GM18502 (cell line): ENCODE measurements around the gene CORO2B.
"Not testable (repeated sequence)": the region's sequence is repeated elsewhere in the genome, so short reads cannot be mapped to it uniquely, and the experiment has no call there.

Experiments used
- ATAC-seq: cut with Tn5 transposase; IDR thresholded peaks from one replicate; pipeline ENCODE4 v1.9.1; 2021; ENCODE audit warnings: mild to moderate bottlenecking; ENCODE audit not compliant: unreplicated experiment, poor library complexity

CORO2B gene

DNA sequence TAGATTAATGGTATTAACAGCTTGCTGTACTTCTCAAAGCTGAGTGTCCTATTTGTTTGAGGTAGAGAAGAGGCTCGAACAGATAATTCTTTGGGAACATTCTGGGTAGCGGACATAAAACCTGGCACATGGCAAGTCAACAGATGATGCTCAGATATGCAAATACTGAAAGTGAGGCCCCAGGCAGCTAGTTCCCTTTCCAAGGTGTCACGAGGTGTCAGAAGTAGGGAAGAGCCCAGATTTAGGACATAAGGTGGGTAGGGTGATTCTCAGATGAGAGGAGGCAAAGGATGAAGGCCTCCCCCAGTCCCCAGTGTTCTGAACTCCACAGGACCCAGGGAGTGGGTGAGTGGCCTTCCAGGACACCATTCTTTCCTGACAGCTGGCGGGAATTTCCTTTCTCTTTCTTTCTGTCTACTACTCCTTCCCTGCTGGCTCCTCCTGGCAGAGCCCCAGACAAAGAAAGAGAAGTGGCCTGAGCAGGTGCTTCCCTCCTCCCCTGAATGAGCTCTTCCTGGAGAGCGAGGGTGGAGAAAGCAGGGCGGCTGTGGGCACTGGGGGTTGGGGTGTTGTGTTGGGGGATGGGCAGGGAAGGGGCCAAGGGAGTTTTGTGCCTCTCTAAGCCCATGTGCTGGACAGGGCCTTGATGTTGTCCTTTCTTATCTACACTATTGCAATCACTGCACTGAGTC lies 87.5 kb downstream of the CORO2B start:
- ATAC-seq: no peak

DNA sequence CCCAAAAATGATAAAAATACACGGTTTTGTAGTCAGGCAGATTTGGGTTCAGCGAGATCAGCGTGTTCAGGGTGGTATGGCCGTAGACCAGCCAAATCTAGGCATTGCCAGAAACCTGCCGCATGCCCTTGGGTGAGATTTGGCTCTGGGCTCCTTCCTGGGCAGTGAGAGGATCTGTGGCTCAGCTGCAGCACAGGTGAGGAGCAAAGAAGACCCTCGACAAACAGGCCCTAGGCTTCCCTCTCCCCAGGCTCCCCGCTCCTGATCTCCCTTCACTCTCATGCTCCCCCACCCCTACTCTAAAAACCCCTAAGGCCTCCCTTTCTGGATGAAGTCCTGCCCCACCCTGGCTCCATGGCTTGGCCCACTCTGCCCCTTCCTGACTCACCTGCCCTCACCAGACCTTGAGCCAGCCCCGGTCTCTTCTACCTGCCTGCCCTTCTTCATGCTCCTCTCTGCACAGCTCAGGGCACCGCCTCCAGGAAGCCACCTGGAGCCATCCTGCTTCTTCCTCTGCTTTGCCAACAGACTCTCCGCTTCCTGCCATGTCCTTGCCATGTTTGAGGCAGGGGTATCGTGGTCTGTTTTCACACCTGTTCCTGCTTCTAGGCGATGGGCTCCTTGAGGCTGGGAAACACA lies 88.1 kb downstream of the CORO2B start:
- no peak for ATAC-seq

DNA sequence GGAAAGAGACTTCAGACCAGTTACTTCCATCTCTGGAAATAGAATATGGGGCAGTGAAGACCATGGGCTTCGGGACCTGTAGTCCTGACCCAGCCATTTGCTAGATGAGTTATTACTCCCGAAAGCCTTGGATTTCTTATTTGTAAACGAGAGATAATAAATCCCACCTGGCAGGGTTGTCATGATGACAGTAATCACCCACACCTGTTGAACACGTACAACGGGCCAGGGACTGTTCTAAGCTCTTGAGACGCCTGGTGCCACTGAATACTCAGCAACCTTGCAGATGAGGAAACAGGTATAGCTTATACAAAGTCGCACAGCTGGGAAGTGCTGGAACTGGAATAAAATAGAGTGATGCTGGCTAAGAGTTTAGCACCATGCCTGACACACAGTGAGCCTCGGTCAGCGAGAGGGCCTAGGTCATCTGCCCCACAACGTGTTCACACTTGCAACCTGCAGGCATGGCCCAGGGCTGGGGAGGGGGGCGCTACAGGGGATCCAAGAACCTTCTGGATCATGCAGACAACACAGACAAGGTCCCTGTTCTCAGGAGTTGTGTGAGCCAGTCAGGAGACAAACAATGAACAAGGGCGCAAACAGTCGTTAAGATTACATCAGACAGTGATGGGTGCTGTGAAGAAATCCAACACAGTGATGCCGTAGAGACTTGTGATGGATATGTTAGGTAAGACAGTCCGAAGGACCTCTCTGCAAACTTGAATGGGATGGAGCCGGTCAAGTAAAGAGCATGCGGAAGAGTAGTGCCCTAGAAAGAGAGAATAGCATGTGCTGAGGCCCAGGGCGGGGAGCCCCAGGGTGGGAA lies 89.2 kb downstream of the CORO2B start:
- ATAC-seq: no peak

DNA sequence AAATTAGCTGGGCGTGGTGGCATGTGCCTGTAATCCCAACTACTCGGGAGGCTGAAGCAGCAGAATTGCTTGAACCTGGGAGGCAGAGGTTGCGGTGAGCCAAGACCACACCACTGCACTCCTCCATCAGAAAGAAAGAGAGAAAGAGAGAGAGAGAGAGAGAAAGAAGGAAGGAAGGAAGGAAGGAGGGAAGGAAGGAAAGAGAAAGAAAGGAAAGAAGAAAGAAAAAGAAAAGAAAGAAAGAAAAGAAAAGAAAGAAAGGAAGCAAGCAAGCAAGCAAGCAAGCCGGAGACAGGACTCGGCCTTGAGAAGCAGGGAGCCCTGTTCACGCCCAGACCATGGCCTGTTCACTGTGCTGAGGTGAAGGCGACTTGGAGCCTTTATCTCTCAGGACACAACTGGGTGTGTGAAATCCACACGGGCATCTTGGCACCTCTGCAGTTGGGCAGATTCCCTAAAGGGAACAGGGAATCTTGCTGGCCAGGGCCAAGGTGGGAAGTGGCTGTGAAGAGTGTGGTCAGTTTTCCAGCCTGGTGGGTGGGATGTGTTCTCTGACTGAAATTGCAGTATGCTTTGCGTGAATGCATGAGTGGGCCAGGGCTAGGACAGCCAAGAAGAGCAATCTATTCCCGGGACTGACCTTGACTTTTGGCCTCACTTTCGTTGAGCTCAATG lies 90.3 kb downstream of the CORO2B start:
- no peak for ATAC-seq

DNA sequence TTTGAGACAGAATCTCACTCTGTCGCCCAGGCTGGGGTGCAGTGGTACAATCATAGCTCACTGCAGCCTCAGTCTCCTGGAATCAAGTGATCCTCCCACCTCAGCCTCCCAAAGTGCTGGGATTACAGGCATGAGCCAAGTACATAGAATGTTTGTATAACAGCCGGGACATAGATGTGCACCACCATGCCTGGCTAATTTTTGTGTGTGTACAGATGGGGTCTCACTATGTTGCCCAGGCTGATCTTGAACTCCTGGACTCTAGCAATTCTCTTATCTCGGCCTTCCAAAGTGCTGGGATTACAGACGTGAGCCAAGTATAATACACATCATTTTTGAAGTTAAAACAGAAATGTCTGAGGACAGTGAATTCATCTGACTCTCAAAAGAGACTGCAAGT lies 93.5 kb downstream of the CORO2B start:
- no peak for ATAC-seq

DNA sequence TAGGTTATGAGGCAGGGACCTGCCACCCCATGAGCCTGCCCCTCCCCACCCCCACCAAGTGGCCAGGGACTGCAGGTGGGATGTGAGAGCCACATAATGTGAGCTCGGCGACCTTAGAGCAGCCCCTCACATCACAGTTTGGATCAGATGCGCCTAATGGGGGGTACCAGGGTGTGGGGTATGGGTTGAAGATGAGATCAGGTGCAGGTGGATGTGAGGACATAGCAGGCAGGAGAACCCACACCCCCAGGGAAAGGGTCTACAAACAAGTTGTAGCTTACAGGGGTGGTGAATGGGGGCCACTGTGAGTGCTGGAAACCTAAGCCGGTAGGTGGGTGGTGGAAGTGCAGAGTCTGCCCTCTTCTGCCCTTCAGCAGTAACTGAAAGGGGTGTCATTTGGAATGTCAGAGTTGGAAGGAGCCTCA lies 94.0 kb downstream of the CORO2B start:
- no peak for ATAC-seq

DNA sequence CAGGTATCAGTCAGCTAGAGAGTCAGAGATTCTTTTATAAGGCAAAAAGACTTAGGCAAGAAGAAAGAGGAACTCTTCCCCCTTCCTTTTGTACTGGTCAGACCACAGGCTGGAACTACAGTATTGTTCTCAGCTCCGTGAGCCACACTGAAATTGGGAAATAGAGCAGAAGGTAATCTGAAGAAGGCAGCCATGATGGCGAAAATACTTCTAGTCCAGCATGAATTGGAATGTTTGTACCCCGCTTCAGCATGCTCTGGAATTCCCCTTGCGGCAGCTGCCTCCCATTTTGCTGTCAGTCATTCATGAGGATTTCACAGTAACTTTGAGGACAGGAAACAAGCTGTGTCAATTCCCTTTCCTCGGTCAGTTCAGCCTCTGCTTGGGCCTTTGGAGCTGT lies 96.2 kb downstream of the CORO2B start:
- no peak for ATAC-seq

DNA sequence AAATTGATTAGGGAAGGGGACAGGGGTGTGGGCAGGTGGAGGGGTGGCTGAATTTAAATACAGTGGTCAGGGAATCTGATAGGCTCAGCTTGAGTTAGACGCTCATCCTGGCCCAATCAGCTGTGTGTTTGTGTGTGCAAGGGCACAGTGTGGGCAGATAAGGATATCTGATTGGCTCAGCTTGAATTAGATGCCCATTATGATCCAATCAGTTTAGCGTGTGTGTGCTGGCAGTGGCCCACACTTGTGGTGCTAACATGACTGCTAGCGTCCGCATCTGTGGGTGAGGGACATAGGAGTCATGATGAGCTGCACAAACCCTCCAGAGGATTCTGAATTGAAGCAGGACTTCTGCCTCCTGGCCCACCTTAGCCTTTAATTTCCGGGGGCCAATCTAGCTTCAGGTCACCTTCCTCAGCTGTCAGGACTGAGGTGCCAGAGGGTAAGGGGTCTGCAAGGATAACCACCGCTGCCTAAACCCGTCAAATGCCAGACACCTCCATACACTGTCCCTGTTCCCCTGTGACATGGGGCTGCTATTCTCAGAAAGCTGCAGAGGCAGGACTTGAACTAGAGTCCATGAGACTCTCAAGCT lies 97.3 kb downstream of the CORO2B start:
- ATAC-seq: no peak

DNA sequence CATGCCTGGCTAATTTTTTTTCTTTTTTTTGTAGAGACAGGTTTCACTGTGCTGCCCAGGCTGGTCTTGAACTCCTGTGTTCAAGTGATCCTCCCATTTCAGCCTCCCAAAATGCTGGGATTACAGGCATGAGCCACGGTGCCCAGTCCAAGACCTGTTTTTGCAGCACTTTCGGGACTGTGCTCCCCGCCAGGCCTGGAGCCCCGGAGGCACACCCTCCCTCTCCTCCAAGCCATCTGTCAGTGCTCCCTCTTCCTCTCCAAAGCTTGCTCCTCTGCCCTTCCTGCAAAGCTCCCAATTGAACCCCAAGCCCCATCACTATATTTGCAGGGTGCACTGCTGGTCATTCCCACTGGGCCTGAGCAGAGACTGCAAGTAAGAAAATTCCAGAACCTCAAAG lies 98.1 kb downstream of the CORO2B start:
- ATAC-seq: no peak

DNA sequence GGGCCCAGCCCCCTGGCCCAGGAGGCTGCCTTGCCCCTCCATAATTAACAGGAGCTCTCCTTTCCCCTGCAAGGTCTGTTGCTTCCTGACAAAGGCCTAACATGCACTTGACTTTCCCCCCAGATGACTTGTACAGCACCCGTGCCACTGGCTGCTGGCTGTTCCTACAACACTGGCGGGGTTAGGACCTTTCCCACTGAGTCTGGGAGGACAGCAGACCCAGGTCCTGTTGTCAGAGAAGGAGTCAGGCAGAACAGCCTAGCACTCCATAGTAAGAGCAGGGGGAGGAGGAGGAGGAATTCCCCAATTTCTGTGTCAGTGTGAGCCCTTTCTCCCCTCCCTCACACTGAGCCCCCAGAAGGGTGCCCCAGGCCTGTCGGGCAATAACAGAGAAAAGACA lies 99.2 kb downstream of the CORO2B start:
- ATAC-seq: no peak

DNA sequence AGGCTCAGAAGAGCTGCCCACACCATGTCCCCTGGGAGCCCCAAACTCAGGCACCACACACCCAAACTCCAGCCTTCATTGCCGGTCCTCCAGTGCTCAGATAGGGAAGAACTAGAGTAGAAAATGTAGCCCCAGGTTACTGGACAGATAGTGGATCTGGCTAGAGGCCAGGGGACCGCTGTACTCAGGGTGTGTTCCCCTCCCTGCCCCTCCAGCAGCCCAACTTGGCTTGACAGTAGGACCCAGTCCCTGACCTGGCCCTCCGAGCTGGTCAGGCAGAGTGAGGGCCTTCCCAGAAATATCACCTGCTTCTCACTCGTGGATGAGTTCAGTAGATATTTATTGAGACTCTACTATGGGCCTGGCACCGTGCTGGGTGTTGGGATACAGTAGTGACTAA lies 100.0 kb downstream of the CORO2B start:
- no peak for ATAC-seq

DNA sequence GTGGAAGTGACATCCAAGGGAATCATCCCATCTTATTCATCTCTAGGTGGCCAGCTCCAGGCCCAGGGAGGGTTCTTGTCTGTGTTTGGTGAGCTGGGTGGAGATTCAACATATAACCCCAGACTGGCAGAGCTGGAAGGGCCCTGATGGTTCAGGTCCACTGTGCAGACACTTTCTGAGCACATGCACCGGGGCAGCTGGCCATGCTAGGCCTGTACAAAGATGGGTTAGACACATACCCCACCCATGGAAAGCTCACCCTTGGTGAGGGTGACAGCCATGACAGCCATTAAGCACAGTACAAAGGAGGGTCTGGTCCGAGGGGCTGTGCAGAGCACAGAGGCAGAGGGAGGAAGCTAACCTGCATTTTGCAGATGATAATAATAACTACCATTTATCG lies 100.4 kb downstream of the CORO2B start:
- ATAC-seq: no peak

DNA sequence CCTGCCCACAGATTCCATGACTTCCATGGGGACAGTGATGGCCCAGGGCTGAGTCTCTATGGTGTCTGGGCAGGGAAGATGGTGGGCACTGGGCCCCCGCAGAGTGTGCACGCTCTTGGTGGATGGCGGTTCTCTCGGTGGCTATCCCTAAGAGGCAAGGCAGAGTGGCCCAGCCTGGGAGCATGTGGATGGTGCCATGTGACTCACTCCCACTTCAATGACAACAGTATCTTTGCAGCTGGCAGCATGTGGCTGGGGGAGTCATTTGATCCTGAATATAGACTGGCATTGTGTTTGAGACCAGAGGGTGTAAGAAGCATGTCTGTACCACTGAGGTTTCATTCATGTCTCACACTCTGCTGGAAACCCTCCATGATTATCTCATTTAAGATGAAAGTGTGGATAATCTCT lies 101.2 kb downstream of the CORO2B start:
- ATAC-seq: no peak

DNA sequence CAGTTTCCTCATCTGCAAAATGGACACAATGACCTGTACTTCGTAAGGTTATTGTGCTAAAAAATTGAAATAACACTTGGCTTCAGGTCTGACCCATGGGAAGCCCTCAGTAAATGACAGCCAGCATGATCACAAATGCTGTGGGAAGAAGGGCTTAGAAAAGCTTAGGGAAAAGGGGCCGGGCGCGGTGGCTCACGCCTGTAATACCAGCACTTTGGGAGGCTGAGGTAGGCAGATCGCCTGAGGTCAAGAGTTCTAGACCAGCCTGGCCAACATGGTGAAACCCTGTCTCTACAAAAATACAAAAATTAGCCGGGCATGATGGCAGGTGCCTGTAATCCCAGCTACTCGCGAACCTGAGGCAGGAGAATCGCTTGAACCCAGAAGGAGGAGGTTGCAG lies 102.0 kb downstream of the CORO2B start:
- ATAC-seq: not testable (repeated sequence)

DNA sequence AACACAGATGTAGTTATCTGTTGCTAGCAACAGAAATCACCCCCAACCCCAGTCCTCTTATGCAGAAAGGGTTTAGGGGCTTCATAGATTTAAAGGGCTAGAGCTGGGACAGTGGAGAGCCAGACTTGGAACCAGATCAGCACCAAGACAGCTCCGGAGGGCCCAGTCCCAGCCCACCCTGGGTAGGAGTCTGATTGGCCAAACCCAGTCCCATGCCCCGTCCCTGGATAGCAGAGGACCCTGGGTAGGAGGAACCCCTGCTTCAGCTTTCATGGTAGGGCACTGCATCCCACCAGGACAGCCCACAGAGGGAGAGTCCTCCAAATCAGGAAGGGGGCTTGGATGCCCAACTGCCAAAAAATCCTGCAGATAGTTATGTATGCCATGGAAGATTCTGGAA lies 103.0 kb downstream of the CORO2B start:
- ATAC-seq: no peak

DNA sequence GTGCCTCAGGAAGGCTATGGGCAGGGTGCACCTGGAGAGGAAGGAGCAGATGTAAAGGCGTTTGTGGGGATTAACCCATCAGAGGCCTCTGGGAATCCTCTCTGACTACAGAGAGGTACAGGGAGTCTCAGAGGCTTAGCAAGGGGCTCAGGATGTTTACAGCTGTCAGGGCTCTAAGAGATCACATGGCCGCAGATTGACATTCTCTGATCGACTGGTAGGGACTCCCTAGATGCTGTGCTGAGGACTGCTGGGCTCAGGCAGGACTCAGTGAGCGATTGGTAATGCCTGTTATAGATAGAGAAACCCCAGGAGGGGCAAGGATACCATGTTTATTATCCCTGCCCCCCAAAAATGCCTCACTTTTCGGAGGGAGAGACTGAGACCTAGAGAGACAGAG lies 103.5 kb downstream of the CORO2B start:
- ATAC-seq: no peak

DNA sequence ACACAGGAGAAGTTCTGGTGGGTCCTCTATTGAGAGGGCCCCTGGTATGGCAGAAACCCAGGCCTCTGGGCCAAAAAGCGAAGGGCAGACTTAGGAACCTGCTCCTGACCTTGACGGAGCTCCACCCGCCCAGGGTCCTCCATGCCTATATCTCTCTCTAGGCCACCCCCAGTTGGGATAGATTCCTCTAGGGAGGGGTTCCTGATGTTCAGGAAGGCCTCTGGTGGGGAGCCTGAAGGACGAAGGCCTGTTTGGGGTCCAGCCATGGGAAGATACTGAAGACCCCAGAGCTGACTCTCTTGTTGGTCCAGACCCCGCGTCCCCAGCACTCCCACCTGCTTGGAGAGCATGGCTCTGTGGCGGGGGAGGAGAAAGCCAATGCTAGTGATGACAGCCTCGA lies 104.2 kb downstream of the CORO2B start:
- ATAC-seq: no peak

DNA sequence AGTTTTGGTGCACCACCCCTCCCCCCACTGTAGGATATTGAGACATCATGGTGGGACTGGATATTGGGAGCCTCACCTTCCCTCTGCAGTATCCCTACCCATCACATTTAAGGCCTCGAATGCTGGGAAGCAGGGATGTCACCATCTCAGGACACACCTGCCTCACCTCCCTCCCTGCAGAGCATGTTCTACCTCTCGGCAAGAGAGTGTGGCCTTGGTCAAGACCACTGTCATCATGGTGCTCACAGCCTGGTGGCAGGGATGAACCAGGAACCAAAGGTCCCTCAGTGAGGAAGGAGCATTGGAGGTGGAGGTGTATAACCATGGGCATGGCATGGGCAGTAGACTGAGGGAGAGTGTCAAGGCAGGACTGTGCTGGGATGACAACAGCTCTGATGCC lies 104.8 kb downstream of the CORO2B start:
- ATAC-seq: no peak

DNA sequence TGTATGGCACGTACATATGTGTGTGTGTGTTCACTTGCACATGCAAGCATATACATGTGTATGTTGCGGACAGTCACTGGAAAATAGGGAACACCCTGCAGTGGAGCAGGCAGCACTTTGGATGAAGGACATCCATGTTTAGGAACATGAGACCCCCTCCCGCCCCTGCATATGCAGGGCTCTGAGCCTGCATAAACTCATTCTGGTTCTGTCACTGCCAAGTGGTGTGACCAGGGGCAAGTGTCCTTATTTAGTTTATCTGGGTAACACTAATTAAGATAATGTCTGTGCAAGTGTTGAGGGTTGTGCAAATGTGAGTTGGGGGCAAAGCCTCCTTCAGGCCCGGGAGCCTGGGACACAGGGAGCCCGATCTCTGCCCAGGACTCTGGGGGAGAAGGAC lies 105.7 kb downstream of the CORO2B start:
- ATAC-seq: no peak

DNA sequence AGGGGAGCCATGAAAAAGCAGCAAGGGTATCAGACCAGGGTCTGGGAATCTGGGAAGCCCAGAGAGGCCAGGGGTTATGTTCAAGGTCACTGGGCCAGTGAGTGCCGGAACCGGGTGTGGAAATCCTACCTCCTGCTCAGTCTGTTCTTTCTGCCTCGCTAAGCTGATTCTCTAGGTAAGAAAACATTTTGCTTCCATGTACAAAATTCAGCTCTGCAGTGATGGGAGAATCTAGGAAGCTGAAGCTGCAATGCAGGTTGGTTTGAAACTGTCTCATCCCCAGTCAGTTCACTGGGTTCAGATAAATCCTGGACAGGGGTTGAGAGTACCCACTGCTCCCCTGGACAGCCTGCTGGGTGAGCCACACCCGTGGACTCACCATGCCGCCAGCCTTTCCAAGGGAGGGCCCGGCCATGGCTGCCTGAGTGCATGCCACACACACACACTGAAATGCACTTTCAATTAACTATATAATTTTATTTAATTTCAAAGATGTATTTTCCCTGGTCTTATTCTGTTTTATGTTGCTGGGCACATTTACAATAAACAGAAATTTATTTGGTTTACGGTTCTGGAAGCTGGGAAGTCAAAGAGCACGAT lies 108.4 kb downstream of the CORO2B start:
- no peak for ATAC-seq
